GM19467 (cell line): ENCODE measurements around the gene LTB4R.
A peak's percentile ranks its signal among the peaks of the same experiment; 100 is the strongest.

Experiments used
- ATAC-seq: cut with Tn5 transposase; IDR thresholded peaks from one replicate; pipeline ENCODE4 v1.9.1; 2021; ENCODE audit warnings: mild to moderate bottlenecking, moderate library complexity; ENCODE audit not compliant: unreplicated experiment

The LTB4R gene, protein sequence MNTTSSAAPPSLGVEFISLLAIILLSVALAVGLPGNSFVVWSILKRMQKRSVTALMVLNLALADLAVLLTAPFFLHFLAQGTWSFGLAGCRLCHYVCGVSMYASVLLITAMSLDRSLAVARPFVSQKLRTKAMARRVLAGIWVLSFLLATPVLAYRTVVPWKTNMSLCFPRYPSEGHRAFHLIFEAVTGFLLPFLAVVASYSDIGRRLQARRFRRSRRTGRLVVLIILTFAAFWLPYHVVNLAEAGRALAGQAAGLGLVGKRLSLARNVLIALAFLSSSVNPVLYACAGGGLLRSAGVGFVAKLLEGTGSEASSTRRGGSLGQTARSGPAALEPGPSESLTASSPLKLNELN

GRCh38 chr14:24310646-24311604 lies at the start of gene LTB4R:
Gene LTB4R, plus strand, starts transcription at chr14:24311502. Its CDS starts 4,150 bp downstream, at chr14:24315652.
- peak; percentile 57 for ATAC-seq

DNA sequence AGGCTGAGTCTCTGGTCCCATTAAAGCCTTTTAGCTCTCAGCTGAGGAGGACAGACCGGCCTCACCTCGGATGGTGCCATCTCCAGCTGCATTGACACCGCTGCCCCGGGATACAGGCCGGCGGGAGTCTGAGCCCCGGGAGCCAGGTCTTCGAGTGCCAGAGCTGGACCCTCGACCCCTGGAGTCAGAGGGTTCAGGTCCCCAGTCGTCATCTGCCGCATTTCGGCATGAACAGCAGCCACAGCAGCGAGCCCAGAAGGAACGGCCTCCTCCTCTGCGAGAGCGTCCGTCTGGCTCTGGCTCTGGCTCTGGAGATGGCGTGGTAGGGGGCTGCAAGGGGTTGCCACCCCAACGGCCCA lies 49.4 kb upstream of the LTB4R start:
- ATAC-seq, result no peak

DNA sequence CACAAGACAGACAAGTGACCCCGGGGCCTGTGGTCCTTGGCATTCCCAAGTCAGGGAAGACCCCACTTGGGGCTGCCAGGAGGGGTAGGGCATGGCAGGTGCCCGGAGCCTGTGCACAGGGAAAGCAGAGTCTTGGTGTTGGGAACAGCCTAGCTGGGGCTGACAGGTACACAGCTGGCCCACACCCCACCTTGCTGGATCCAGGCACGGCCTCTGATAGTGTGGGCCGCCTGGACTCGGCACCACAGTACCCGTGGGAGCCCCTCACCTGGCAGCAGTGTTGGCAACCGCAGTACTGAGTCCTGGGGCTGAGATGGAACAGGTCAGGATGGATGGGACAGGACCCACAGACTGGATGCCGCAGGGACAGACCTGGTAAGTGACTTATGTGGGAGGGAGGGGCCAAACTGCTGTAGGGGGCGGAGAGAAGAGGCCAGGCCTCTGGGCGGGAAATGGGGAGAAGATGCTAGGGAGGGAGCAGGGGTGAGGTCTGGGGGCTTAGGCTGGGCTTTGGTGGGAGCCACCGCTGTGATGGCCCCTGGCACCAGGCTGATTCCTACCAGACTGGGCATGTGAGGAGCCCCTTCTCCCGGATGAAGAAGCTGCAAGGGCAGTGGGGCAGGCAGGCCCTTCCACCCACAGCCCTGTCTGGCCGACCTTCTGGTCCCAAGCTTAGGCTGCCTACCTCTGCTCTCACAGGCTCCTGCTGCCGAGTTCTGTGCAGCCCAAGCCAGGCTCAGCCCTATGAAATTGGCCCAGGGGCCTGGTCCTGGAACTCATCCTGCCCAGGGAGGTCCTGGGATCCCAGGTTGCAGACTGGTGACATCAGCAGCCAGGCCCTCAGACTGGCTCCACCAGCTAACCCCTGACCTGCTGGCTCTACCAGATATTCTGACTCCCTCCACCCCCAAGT lies 48.2 kb upstream of the LTB4R start, which contains the start of gene TGM1:
TGM1 (minus strand) TSS at position 357 of the 913 bp plus-strand sequence. CDS start 825 bp downstream, outside the sequence.
- no peak for ATAC-seq

GRCh38 chr14:24263848-24264247 lies 47.5 kb upstream of the LTB4R start:
- ATAC-seq, result no peak

GRCh38 chr14:24264298-24264697 lies 47.0 kb upstream of the LTB4R start:
- ATAC-seq, result no peak

- ATAC-seq, result no peak
Measured at GRCh38 chr14:24266344-24267244, 44.7 kb upstream of the LTB4R start.

DNA sequence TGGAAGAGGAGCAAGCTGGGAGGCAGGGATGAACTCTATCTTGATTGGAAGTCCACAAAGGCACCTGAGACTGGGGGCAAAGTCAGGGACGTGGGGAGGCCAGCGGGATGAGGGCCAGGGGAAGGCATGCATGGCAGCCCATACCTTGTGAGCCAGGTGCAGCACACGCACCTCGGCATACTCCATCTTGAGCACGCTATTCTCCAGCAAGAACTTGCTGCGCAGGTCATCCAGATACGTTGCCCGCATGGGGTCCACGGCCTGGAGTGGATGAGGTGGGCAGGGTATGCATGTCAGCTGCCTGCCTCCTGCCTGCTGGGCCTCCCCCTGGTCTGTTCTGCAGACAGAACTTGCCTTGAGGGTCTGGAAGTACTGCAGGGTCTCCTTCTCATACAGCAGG lies 43.8 kb upstream of the LTB4R start:
- ATAC-seq, result no peak

DNA sequence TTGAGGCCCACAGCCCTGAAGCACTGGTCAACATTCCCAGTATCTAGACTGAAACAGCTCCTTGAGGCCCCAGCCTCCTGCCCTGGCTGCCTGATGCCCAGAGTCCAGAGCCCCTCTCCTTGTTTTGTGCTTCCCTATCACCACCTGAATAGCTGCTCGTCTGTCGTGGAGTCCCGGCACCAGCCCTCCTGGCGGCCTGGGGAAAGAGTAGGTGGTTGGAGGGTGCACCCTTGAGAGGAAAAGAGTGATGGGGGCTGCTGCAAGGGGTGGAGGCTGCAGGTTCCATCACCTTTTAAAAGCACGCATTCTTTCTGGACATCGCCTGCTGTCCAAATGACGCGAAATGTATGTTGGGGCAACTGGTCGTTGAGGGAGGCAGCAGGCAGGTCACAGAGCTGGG lies 43.1 kb upstream of the LTB4R start:
- ATAC-seq, result no peak

GRCh38 chr14:24269368-24269767 lies 41.9 kb upstream of the LTB4R start:
- no peak for ATAC-seq

DNA sequence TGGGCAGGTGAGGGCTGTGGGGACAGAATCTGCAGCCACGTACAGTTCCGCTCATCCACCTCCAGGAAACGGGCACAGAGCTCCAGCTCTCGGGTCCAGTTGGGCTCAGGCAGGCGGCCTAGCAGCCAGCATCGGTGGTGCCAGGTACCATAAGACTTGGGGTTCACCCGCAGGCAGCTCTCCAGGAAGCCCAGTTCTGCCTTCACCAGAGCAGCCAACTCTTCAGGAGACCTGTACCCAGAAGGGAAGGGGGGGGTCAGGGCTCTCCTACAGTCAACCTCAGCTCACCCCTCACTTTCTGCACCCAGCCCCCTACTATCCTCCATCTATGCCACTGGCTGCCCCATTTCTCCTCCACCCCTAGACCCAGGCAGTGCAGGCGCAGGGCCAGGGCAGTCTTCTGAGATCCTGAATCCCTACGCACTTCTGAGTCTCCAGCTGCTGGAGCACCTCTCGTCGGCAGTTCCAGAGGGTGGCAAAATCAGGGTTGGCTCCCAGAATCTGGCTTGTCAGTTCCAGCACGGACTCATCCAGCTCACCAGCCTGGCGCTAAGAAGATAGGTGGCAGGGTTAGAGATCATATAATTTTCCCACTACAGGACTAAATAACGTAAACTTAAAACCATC lies 41.3 kb upstream of the LTB4R start:
- ATAC-seq, result no peak

DNA sequence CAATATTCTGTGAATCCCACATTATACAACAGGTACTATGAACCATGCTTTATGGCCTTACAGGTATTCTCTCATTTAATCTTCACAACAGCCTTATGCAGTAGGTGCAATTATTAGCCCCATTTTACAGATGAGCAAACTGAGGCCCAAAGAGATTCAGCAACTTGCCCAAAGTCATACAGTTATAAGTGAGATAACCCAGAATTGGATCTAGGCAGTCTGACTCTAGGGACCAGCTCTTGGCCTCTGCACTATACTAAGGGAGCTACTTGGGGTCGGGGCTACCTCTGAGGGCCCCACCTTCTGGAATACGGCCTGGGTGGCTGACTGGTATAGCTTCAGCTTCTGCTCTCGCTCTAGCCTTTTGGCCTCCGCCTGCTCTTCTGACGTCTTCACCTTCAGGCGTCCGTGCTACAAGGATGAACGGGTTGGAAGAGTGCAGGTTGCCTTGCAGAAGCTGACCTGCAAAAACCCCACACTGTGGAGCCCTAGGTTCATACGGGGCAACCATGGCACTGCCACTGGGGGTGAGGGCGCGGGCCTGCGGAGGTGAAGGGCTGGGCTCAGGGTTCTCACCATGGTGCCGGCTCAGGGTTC lies 40.7 kb upstream of the LTB4R start:
- no peak for ATAC-seq

DNA sequence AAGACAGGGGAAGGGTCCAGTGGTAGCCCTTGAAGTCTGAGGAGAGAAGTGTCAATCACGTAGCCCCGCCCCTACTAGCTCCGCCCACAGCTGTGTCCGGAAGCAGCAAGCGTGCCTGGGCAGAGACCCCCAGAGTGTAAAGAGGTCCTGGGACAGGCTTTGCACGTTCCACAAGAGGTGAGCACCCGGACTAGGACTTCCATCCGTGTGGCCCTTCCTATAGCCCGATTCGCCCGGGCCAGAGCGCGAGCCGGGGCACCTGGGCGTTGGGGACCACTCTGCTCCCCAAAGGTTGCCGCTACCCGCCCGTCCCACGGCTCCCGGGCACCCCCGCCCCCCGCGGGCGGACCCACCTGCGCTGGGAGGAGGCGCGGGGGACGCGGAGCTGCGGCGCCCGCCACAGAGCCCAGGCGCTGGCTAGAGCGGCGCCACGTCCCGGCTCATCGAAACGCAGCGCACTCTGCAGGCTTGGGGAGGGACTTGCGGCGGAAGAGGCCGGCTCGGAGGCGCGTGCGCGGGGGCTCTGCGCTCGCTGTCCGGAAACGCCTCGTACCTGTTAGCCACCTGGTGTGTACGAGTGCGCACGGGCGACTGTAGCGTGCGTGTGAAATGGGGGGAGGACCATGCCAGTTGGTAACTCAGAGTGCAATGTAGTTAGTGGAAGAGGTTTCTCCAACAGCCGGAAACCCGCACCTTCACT lies 40.0 kb upstream of the LTB4R start, which contains the start of gene RABGGTA:
RABGGTA (minus strand) TSS at position 464 of the 700 bp plus-strand sequence. CDS start 482 bp downstream, outside the sequence.
- ATAC-seq, result peak; percentile 85

DNA sequence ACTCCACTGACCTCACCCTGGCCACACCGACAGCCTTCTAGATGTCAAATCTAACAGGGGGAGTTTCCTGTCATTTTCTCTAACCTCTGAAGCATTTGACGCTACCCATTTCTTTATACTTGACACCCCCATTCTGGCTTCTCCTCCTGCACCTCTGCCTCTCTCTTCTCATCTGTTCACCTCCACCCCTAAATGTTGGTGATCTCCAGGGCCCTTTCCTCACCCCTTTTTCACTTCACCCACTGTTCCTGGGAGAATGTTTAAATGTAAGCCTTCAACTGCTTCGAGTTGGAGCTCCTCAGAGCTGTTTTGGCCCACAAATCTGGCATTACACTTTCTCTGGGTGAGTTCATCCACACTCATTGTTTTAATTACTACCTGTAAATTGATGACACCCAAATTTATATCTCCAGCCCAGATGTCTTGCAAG lies 39.5 kb upstream of the LTB4R start:
- no peak for ATAC-seq

DNA sequence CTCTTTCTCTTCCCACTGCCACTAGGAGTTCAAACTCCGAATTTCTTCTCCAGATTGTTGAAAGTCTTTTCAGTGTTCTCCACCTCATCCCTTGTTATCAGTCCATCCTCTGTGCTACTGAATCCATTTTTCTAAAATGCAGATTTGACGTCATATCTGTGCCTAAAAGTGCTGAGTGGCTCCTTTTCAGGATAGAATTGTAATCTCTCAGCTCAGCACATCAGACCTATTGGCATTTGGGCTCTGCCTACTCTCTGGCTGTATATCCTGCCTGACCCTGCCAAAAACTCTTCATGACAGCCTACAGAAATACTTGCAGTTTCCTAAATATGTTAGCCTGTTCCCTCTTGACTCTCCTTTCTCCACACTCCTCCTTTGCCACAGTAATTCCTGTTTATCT lies 38.8 kb upstream of the LTB4R start:
- ATAC-seq, result no peak

DNA sequence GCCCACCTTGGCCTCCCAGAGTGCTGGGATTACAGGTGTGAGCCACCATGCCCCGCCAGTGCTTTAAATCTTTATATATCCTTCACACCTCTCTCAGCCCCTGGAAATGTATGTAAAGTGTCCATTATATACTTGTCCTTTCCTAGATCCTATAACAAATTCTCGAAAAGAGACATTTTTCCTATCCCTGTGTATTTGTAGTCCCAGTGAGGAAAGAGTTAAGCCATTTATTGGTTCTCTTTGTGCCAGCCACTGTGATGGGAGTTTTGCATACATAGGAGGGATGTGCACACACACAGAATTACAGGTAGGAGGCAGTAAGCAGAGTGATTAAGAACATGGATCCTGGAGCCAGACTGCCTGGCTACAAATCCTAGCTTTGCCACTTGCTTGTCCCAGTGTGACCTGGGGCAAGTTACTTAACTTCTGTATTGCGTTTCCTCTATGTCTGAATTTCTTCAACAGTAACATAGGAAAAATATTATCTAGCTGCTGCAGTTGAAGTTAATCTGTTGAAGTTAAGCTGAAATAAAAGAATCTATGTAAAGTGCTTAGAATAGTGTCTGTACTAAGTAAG lies 37.8 kb upstream of the LTB4R start:
- ATAC-seq, result no peak

- ATAC-seq, result peak; percentile 37
Measured at GRCh38 chr14:24274101-24274543, 37.2 kb upstream of the LTB4R start.

- ATAC-seq, result no peak
Measured at GRCh38 chr14:24277071-24277470, 34.2 kb upstream of the LTB4R start.
